Measurements from ENCODE around the gene TEX261.
A peak's percentile ranks its signal among the peaks of the same experiment; 100 is the strongest.

Gene TEX261

DNA sequence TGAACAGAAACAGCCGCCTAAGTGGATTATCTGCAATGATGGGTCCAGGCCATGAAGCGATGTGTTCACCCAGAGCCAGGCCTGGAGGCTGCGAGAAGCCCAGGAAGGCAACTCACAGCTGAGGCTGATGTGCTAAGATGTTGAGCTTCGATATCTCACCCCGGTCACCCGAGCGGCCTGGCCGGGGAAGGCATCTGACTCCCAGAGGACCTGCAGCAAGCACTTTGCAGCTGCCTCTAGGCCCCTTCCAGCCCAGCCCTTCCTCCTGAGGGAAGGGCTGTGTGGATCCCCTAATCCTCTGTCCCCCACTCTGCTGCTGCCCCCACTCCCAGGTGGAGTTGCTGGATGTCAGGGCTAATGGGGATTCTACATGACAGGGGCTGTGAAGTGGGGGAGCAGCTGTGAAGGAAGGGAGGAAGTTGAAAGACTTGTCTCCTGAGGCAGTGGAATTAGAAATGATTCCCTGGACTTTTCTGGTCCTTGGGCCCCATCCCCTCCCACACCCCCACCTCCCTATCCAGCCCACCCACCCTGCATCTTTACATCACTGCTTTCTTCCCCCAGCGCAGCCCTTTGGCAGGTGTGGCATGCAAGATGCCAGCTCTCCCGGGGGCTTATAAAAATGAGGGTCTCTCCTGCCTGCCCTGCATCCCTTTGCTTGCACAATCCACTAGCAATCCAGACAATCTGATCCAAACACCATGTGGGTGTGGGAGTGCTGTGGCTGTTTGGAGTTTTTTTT, 54.7 kb downstream of the TEX261 start:
- no peak overlapping the region for H3K9ac ChIP-seq (ENCODE audit: low read length)
- H3K27me3 ChIP-seq (ENCODE audit: control insufficient read depth, insufficient read depth, low read length), result peaks cover 89% of the 10 kb centered on the region
- H3K9me3 ChIP-seq (ENCODE audit: control insufficient read depth, insufficient read depth, low read depth, low read length), result no peaks in the 10 kb centered on the region
- H3K27ac ChIP-seq (ENCODE audit: low read depth, low read length), result no peak overlapping the region
- H3K36me3 ChIP-seq (ENCODE audit: control insufficient read depth, insufficient read depth, low read length), result no peaks in the 10 kb centered on the region
- H3K4me3 ChIP-seq (ENCODE audit: low read depth, low read length), result no peak overlapping the region
- H3K4me1 ChIP-seq (ENCODE audit: control insufficient read depth, insufficient read depth, low read length), result peaks cover 58% of the 10 kb centered on the region

DNA sequence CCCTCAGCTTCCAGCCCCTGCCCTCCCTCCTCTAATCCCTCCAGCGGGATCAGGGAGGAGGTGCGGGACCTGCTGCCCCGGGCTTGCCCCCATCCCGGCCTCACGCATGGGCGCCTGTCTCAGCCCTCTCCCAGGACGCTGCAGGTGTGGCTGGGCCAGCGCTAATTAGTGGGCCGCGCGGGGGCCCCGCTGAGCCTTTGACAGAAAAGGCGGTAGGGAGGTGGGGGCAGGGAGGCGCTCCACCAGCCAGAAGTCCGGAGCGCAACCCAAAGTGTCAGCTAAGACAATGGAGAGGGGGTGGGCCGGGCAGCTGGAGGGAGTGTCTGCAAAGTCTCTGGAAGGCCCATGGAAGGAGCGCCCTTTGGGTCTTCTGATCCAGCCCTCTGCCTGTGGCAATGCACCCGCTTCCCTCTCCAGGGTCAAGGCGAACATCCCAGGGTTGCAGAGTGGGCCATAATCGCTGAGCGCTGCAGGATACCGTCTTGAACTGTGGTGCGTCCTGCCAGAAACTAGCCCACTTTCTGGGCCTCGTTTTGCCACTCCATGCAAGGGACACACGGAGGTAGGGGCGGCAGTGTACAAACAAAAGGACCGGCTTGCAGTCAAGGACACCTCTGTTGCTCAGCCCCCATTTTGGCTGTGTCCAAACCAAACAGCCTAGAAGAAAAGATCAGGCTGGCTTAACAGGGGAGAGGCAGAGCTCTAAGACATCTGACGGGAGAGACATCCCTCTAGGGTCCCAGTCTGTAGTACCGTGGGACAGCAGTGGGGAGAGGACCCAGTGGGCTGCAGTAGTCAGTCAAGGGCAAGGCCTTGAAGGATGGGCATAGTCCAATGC, 55.5 kb downstream of the TEX261 start:
- no peaks in the 10 kb centered on the region for H3K36me3 ChIP-seq (ENCODE audit: control insufficient read depth, insufficient read depth, low read length)

GRCh38 chr2:70938586-70938950, 56.1 kb downstream of the TEX261 start:
- Histone ChIP-seq H3K27me3 (ENCODE audit: control insufficient read depth, insufficient read depth, low read length) (peaks cover 86% of the 10 kb centered on the region), H3K9ac (ENCODE audit: low read length) (no peak overlapping the region), H3K4me1 (ENCODE audit: control insufficient read depth, insufficient read depth, low read length) (peaks cover 54% of the 10 kb centered on the region), H3K27ac (ENCODE audit: low read depth, low read length) (no peak overlapping the region), H3K36me3 (ENCODE audit: control insufficient read depth, insufficient read depth, low read length) (no peaks in the 10 kb centered on the region), H3K9me3 (ENCODE audit: control insufficient read depth, insufficient read depth, low read depth, low read length) (no peaks in the 10 kb centered on the region), H3K4me3 (ENCODE audit: low read depth, low read length) (peak overlapping the region; percentile 49)

More for the DNA sequence above, 55.5 kb downstream of the TEX261 start:
- Histone ChIP-seq H3K27me3 (ENCODE audit: control insufficient read depth, insufficient read depth, low read length) (peaks cover 91% of the 10 kb centered on the region), H3K9ac (ENCODE audit: low read length) (no peak overlapping the region), H3K9me3 (ENCODE audit: control insufficient read depth, insufficient read depth, low read depth, low read length) (no peaks in the 10 kb centered on the region), H3K4me1 (ENCODE audit: control insufficient read depth, insufficient read depth, low read length) (peaks cover 58% of the 10 kb centered on the region), H3K27ac (ENCODE audit: low read depth, low read length) (no peak overlapping the region), H3K4me3 (ENCODE audit: low read depth, low read length) (peak overlapping the region; percentile 49)

- Histone ChIP-seq H3K9me3 (ENCODE audit: control insufficient read depth, insufficient read depth, low read depth, low read length) (no peaks in the 10 kb centered on the region), H3K36me3 (ENCODE audit: control insufficient read depth, insufficient read depth, low read length) (no peaks in the 10 kb centered on the region), H3K27me3 (ENCODE audit: control insufficient read depth, insufficient read depth, low read length) (peaks cover 87% of the 10 kb centered on the region), H3K4me3 (ENCODE audit: low read depth, low read length) (peak overlapping the region; percentile 49; the same call in 1 of the 2 replicates), H3K27ac (ENCODE audit: low read depth, low read length) (no peak overlapping the region), H3K4me1 (ENCODE audit: control insufficient read depth, insufficient read depth, low read length) (peaks cover 50% of the 10 kb centered on the region), H3K9ac (ENCODE audit: low read length) (no peak overlapping the region)
Observed at GRCh38 chr2:70937866-70938585, 56.6 kb downstream of the TEX261 start.

- Histone ChIP-seq H3K9me3 (ENCODE audit: control insufficient read depth, insufficient read depth, low read depth, low read length) (no peaks in the 10 kb centered on the region), H3K36me3 (ENCODE audit: control insufficient read depth, insufficient read depth, low read length) (no peaks in the 10 kb centered on the region), H3K4me1 (ENCODE audit: control insufficient read depth, insufficient read depth, low read length) (peaks cover 43% of the 10 kb centered on the region), H3K27ac (ENCODE audit: low read depth, low read length) (no peak overlapping the region), H3K9ac (ENCODE audit: low read length) (no peak overlapping the region), H3K27me3 (ENCODE audit: control insufficient read depth, insufficient read depth, low read length) (peaks cover 80% of the 10 kb centered on the region), H3K4me3 (ENCODE audit: low read depth, low read length) (no peak overlapping the region)
Observed at GRCh38 chr2:70936979-70937811, 57.5 kb downstream of the TEX261 start.

DNA sequence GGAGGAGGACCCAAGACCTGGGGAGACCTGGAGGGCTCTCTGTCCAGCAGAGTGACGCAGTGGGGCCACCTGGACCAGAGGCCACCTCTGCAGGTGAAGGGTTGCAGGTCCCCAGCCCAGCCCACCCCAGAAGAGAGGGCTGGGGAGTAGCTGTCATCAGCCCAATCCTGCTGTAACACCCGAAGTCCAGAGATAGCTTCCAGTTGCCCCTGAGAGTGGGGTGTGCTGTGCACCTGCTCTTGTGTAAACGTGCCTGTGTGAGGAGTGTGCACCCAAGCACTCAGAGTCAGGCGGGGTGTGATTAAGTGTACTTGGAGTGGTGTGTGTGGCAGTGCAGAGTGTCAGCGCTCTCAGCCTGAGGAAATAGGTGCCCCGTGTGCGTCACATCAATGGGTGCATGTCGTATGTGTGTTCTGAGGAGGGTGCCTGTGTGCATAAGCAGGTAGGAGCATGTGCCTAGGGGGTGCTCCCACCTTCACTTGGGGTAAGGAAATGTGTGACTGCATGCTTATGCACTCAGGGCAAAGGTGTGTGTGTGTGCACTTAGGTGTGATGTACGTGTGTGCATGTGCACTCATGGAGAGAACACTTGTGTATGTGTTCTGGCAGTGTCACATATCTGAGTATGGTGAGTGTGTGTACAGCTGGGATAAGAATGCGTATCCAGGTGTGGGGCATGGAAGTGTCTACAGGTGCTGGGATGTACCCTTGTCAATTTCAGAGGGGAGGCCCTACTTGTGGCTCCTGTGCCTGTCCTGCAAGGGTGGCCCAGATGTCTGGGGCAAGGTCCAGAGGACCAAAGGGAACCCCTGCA, 58.3 kb downstream of the TEX261 start:
- Histone ChIP-seq H3K4me1 (ENCODE audit: control insufficient read depth, insufficient read depth, low read length) (peaks cover 43% of the 10 kb centered on the region), H3K9ac (ENCODE audit: low read length) (no peak overlapping the region), H3K27ac (ENCODE audit: low read depth, low read length) (no peak overlapping the region), H3K9me3 (ENCODE audit: control insufficient read depth, insufficient read depth, low read depth, low read length) (no peaks in the 10 kb centered on the region), H3K4me3 (ENCODE audit: low read depth, low read length) (no peak overlapping the region), H3K36me3 (ENCODE audit: control insufficient read depth, insufficient read depth, low read length) (no peaks in the 10 kb centered on the region), H3K27me3 (ENCODE audit: control insufficient read depth, insufficient read depth, low read length) (peaks cover 72% of the 10 kb centered on the region)
